ENCODE measurements around the gene AR. TPM values are rescaled to one million over a fixed set of nuclear protein-coding genes. Genes with fewer than 3 reads are reported as not detected.

AR gene
- total RNA-seq, 1 experiment from 2014 or later = not detected

DNA sequence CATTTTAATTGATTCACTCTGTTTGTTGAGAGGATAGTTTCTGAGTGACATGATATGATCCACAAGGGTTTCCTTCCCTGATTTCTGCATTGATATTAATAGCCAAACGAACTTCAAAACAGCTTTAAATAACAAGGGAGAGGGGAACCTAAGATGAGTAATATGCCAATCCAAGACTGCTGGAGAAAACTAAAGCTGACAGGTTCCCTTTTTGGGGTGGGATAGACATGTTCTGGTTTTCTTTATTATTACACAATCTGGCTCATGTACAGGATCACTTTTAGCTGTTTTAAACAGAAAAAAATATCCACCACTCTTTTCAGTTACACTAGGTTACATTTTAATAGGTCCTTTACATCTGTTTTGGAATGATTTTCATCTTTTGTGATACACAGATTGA is 182.2 kb downstream of the AR start:
- Histone ChIP-seq H3K4me3 (ENCODE audit: low read length) (no peak overlapping the region), H2AFZ (ENCODE audit: low read length) (no peak overlapping the region), H3K79me2 (ENCODE audit: low read length) (no peaks in the 10 kb centered on the region), H3K27me3 (ENCODE audit: low read length) (no peaks in the 10 kb centered on the region), H3K4me1 (ENCODE audit: insufficient read depth, low read length) (no peaks in the 10 kb centered on the region), H3F3A (ENCODE audit: low read length, unreplicated experiment) (no peaks in the 10 kb centered on the region), H4K20me1 (ENCODE audit: low read length) (no peaks in the 10 kb centered on the region), H3K9me2 (replicated peaks; ENCODE audit: low read length) (no peaks in the 10 kb centered on the region), H3K9me3 (ENCODE audit: low read length) (no peaks in the 10 kb centered on the region), H3K27ac (ENCODE audit: low read length) (no peak overlapping the region), H3K36me3 (ENCODE audit: low read depth, low read length) (no peaks in the 10 kb centered on the region), H3K4me2 (ENCODE audit: low read length) (no peak overlapping the region), H3K9ac (ENCODE audit: low read length) (no peak overlapping the region)
- CTCF ChIA-PET = no interaction called here
- TF ChIP-seq EZH2phosphoT487 (IDR thresholded peaks at IDR 0.05; ENCODE audit: borderline replicate concordance, low read length) (no peak), EZH2 (IDR thresholded peaks at IDR 0.05; ENCODE audit: low read length, unreplicated experiment) (no peak), CTCF (conservative IDR thresholded peaks at IDR 0.05; ENCODE audit: low read depth, low read length) (no peak)
- DNase-seq = no peak
- POLR2A ChIA-PET (ENCODE audit: unreplicated experiment) = no interaction called here
- no TSS peak for BruUV-seq (replicated peaks)
- no peak for ATAC-seq
- intact Hi-C loops (cut with micrococcal nuclease) = no loop called here

DNA sequence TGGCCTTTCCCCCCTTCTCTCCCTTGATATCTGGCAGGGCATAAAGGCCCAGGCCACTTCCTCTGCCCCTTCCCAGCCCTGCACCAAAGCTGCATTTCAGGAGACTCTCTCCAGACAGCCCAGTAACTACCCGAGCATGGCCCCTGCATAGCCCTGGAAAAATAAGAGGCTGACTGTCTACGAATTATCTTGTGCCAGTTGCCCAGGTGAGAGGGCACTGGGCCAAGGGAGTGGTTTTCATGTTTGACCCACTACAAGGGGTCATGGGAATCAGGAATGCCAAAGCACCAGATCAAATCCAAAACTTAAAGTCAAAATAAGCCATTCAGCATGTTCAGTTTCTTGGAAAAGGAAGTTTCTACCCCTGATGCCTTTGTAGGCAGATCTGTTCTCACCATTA is 183.8 kb downstream of the AR start:
- Histone ChIP-seq H3K4me1 (ENCODE audit: insufficient read depth, low read length) (no peaks in the 10 kb centered on the region), H3K9me3 (ENCODE audit: low read length) (no peaks in the 10 kb centered on the region), H3K36me3 (ENCODE audit: low read depth, low read length) (no peaks in the 10 kb centered on the region), H3K27ac (ENCODE audit: low read length) (no peak overlapping the region), H3K4me3 (ENCODE audit: low read length) (no peak overlapping the region), H3K79me2 (ENCODE audit: low read length) (no peaks in the 10 kb centered on the region), H3K9me2 (replicated peaks; ENCODE audit: low read length) (no peaks in the 10 kb centered on the region), H2AFZ (ENCODE audit: low read length) (no peak overlapping the region), H4K20me1 (ENCODE audit: low read length) (no peaks in the 10 kb centered on the region), H3K27me3 (ENCODE audit: low read length) (no peaks in the 10 kb centered on the region), H3K4me2 (ENCODE audit: low read length) (no peak overlapping the region), H3K9ac (ENCODE audit: low read length) (no peak overlapping the region), H3F3A (ENCODE audit: low read length, unreplicated experiment) (no peaks in the 10 kb centered on the region)
- BruUV-seq (replicated peaks) = no TSS peak
- POLR2A ChIA-PET (ENCODE audit: unreplicated experiment) = no interaction called here
- ATAC-seq (no peak), DNase-seq (no peak)
- intact Hi-C loops (cut with micrococcal nuclease) = no loop called here
- CTCF ChIA-PET = no interaction called here
- TF ChIP-seq EZH2 (IDR thresholded peaks at IDR 0.05; ENCODE audit: low read length, unreplicated experiment) = no peak
- TF ChIP-seq CTCF (conservative IDR thresholded peaks at IDR 0.05; ENCODE audit: low read depth, low read length) = no peak
- TF ChIP-seq EZH2phosphoT487 (IDR thresholded peaks at IDR 0.05; ENCODE audit: borderline replicate concordance, low read length) = no peak

- H3K27ac ChIP-seq (ENCODE audit: low read length) = no peak overlapping the region
- no peaks in the 10 kb centered on the region for H3K27me3 ChIP-seq (ENCODE audit: low read length)
- no peaks in the 10 kb centered on the region for H4K20me1 ChIP-seq (ENCODE audit: low read length)
- H3K9ac ChIP-seq (ENCODE audit: low read length) = no peak overlapping the region
- no peak overlapping the region for H3K4me3 ChIP-seq (ENCODE audit: low read length)
- TF ChIP-seq EZH2 (IDR thresholded peaks at IDR 0.05; ENCODE audit: low read length, unreplicated experiment) (no peak), CTCF (conservative IDR thresholded peaks at IDR 0.05; ENCODE audit: low read depth, low read length) (no peak), EZH2phosphoT487 (IDR thresholded peaks at IDR 0.05; ENCODE audit: borderline replicate concordance, low read length) (no peak)
- H2AFZ ChIP-seq (ENCODE audit: low read length) = no peak overlapping the region
- CTCF ChIA-PET = no interaction called here
- no peak overlapping the region for H3K4me2 ChIP-seq (ENCODE audit: low read length)
- H3F3A ChIP-seq (ENCODE audit: low read length, unreplicated experiment) = no peaks in the 10 kb centered on the region
- intact Hi-C loops (cut with micrococcal nuclease) = no loop called here
- H3K9me3 ChIP-seq (ENCODE audit: low read length) = no peaks in the 10 kb centered on the region
- H3K9me2 ChIP-seq (replicated peaks; ENCODE audit: low read length) = no peaks in the 10 kb centered on the region
- BruUV-seq (replicated peaks) = no TSS peak
- no peaks in the 10 kb centered on the region for H3K79me2 ChIP-seq (ENCODE audit: low read length)
- no peak for ATAC-seq
- no peaks in the 10 kb centered on the region for H3K36me3 ChIP-seq (ENCODE audit: low read depth, low read length)
- H3K4me1 ChIP-seq (ENCODE audit: insufficient read depth, low read length) = no peaks in the 10 kb centered on the region
- no peak for DNase-seq
- POLR2A ChIA-PET (ENCODE audit: unreplicated experiment) = no interaction called here
Observed at GRCh38 chrX:67730296-67730695, 186.5 kb downstream of the AR start.
